Sciatic nerve (tissue), 2 donors: ENCODE measurements around the gene MMD. TPM values are rescaled to one million over a fixed set of nuclear protein-coding genes. Genes with fewer than 3 reads are reported as not detected.
A peak's percentile ranks its signal among the peaks of the same experiment; 100 is the strongest.
"Not testable (repeated sequence)": the region's sequence is repeated elsewhere in the genome, so short reads cannot be mapped to it uniquely, and the experiment has no call there.

Experiments used
- ATAC-seq: fragments of 200-7000 bp; cut with Tn5 transposase; one replicate; pipeline ENCODE4 v1.9.1; 2020; ENCODE audit warnings: mild to moderate bottlenecking, moderate library complexity
- DNase-seq: peaks from one replicate; pipeline ENCODE4 v3.0.0-alpha.2; 2020; ENCODE audit warnings: low spot score
- intact Hi-C: fragments of 100-400 bp; cut with DNase I; formaldehyde crosslinking; loops from one replicate; pipeline ENCODE4 v1.14.2; 2022
- total RNA-seq: library from RNA; stranded (reverse); fragmentation: NEBNext Ultra II Directional; extraction: Animal tissue kit (Norgen Biotek cat#: 25700); gene quantifications from one replicate; pipeline ENCODE4 v1.2.1, GENCODE V29; 2021
- donor health status: DM: no; HTN: no; CAD: no.
- donor health status: DM: no; HTN: no; CAD: no.

The MMD gene
- total RNA-seq = 13.8 TPM

- ATAC-seq = peak; percentile 38
- intact Hi-C loops = no loop called here
- DNase-seq = no peak
These were observed at the start of gene MMD for GRCh38 chr17:55421179-55421934. TSS of gene MMD (minus strand) at chr17:55421835. CDS start at chr17:55421695, 140 bp downstream.

- no peak for DNase-seq
- ATAC-seq = no peak
- intact Hi-C loops = no loop called here
These were observed 45.0 kb upstream of the MMD start for GRCh38 chr17:55466671-55467070.

GRCh38 chr17:55465771-55466170, 44.1 kb upstream of the MMD start:
- DNase-seq, intact Hi-C loops, ATAC-seq: not testable (repeated sequence)

GRCh38 chr17:55463600-55463999, 42.0 kb upstream of the MMD start:
- ATAC-seq = no peak
- DNase-seq = no peak
- intact Hi-C loops = no loop called here

GRCh38 chr17:55462711-55463110, 41.1 kb upstream of the MMD start:
- DNase-seq (no peak), ATAC-seq (no peak)
- intact Hi-C loops = no loop called here

- no peak for ATAC-seq
- DNase-seq = no peak
- intact Hi-C loops = no loop called here
These were observed 40.6 kb upstream of the MMD start for GRCh38 chr17:55462234-55462633.

GRCh38 chr17:55458978-55459377, 37.3 kb upstream of the MMD start:
- intact Hi-C loops = no loop called here
- no peak for ATAC-seq
- DNase-seq = no peak

- intact Hi-C loops = no loop called here
- no peak for DNase-seq
- ATAC-seq = no peak
These were observed 36.8 kb upstream of the MMD start for GRCh38 chr17:55458287-55458900.

- intact Hi-C loops = no loop called here
- no peak for ATAC-seq
- DNase-seq = no peak
These were observed 34.9 kb upstream of the MMD start for GRCh38 chr17:55456307-55457240.

GRCh38 chr17:55454906-55455474, 33.4 kb upstream of the MMD start:
- DNase-seq (no peak), ATAC-seq (peak; percentile 77)
- intact Hi-C loops = no loop called here

- ATAC-seq (peak; percentile 49), DNase-seq (no peak)
- intact Hi-C loops = no loop called here
These were observed 32.4 kb upstream of the MMD start for GRCh38 chr17:55453839-55454557.

- intact Hi-C loops = no loop called here
- ATAC-seq (peak; percentile 79), DNase-seq (peak; percentile 58)
These were observed 30.6 kb upstream of the MMD start for GRCh38 chr17:55452139-55452790.

GRCh38 chr17:55451758-55452138, 30.1 kb upstream of the MMD start:
- intact Hi-C loops = no loop called here
- DNase-seq (no peak), ATAC-seq (no peak)

- DNase-seq (no peak), ATAC-seq (no peak)
- intact Hi-C loops = no loop called here
These were observed 29.6 kb upstream of the MMD start for GRCh38 chr17:55451203-55451641.

GRCh38 chr17:55450232-55450825, 28.7 kb upstream of the MMD start:
- no peak for DNase-seq
- intact Hi-C loops = no loop called here
- ATAC-seq = no peak

GRCh38 chr17:55448681-55449080, 27.0 kb upstream of the MMD start:
- no peak for DNase-seq
- peak; percentile 51 for ATAC-seq
- intact Hi-C loops = no loop called here

- intact Hi-C loops = no loop called here
- ATAC-seq (no peak), DNase-seq (no peak)
These were observed 25.1 kb upstream of the MMD start for GRCh38 chr17:55446581-55447205.
